Esophagus squamous epithelium (tissue), 4 donors: Measurements from ENCODE around the gene PCED1A.

Source experiments
- POLR2A ChIP-seq, 4 donors: fragments of 450-650 bp; IDR thresholded peaks; one replicate each; pipeline ENCODE4 v1.6.1; 2017; ENCODE audit warnings: antibody characterized with exemption in 4 of 4, mild to moderate bottlenecking in 4 of 4, moderate library complexity in 3 of 4
- TF ChIP-seq, protein P1 (sequence below), 6 experiments: fragments of 450-650 bp in 4 of 6; fragments of 200-600 bp in 2 of 6; sonication (generic) in 2 of 6; IDR thresholded peaks; one replicate each; pipeline ENCODE4 v1.5.1; 2016 to 2019; ENCODE audit warnings: antibody characterized with exemption in 6 of 6, mild to moderate bottlenecking in 4 of 6, moderate library complexity in 4 of 6

DNA sequence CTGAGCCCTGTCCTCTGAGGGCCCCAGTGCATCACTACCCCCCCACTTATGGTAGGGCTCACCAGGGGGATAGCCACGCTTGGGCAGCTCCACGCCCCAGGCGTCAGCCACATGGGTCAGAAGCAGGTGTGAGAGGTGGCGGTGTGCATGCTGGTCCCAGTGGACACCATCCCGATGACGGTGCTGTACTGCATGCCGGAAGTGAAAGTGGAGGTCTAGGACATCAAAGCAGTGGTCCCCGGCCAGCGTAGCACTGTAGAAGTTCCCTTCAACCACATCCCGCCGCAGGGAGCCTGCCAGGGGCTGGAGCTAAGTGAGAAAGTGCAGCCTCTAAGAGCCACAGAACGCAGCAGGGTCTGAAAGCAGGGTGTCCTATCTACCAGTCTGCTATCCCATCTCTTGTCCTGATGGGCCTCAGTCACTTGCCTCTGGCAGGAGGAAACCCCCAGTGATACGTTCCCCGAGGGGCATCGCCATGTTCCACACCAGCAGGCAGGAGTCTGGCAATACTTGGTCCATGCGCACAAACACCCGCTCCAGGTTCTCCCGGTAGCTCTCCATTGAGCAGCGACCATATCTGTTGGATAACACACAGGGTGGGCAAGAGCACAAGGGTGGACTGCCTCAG, 2.2 kb downstream of the PCED1A start:
- TF ChIP-seq, protein P1, sequence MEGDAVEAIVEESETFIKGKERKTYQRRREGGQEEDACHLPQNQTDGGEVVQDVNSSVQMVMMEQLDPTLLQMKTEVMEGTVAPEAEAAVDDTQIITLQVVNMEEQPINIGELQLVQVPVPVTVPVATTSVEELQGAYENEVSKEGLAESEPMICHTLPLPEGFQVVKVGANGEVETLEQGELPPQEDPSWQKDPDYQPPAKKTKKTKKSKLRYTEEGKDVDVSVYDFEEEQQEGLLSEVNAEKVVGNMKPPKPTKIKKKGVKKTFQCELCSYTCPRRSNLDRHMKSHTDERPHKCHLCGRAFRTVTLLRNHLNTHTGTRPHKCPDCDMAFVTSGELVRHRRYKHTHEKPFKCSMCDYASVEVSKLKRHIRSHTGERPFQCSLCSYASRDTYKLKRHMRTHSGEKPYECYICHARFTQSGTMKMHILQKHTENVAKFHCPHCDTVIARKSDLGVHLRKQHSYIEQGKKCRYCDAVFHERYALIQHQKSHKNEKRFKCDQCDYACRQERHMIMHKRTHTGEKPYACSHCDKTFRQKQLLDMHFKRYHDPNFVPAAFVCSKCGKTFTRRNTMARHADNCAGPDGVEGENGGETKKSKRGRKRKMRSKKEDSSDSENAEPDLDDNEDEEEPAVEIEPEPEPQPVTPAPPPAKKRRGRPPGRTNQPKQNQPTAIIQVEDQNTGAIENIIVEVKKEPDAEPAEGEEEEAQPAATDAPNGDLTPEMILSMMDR (IDR thresholded peaks at IDR 0.05): no peak
- TF ChIP-seq POLR2A (IDR thresholded peaks at IDR 0.05): no peak
